Muscle of leg (tissue), 11 donors: ENCODE measurements around the gene ZNF146. TPM values are rescaled to one million over a fixed set of nuclear protein-coding genes. Genes with fewer than 3 reads are reported as not detected.

ENCODE experiments used
- DNase-seq: peaks from one replicate; pipeline ENCODE4 v3.0.0; 2013
- H3K27ac ChIP-seq: one replicate; pipeline ENCODE4 v1.5.1; 2013; ENCODE audit warnings: mild to moderate bottlenecking, low read length, control low read depth
- H3K27me3 ChIP-seq: one replicate; pipeline ENCODE4 v1.6.1; 2013; ENCODE audit warnings: low read length; ENCODE audit not compliant: control insufficient read depth, insufficient read depth
- H3K36me3 ChIP-seq: one replicate; pipeline ENCODE4 v1.6.1; 2013; ENCODE audit warnings: low read length; ENCODE audit not compliant: control insufficient read depth, insufficient read depth
- H3K4me1 ChIP-seq: one replicate; pipeline ENCODE4 v1.6.1; 2013; ENCODE audit warnings: low read length; ENCODE audit not compliant: control insufficient read depth, insufficient read depth
- H3K4me3 ChIP-seq: one replicate; pipeline ENCODE4 v1.5.1; 2013; ENCODE audit warnings: low read length, control low read depth
- H3K9me3 ChIP-seq: replicated peaks from 2 replicates; pipeline ENCODE4 v1.6.1; 2013; ENCODE audit warnings: low read depth, low read length; ENCODE audit not compliant: control insufficient read depth
- WGBS: methylation state at CpG from one replicate; pipeline ENCODE4 v1.1.5; 2013; ENCODE audit warnings: missing lambda C conversion rate; ENCODE audit not compliant: insufficient coverage; 5-methylcytosine and 5-hydroxymethylcytosine counted together
- polyA plus RNA-seq, 8 donors: library from polyadenylated mRNA; unstranded; fragments of 120-200 nt; gene quantifications; one replicate each; pipeline versions ENCODE4 v1.2.1 to v1.2.3, GENCODE V29; 2013; ENCODE audit warnings: inconsistent platforms in 1 of 8, low replicate concordance in 1 of 8; ENCODE audit not compliant: insufficient read length in 8 of 8, insufficient read depth in 1 of 8
- total RNA-seq: library from RNA; stranded (reverse); fragments of 120-200 nt; gene quantifications from one replicate; pipeline ENCODE4 v1.2.4, GENCODE V29; 2013

Gene ZNF146
- total and polyA plus RNA-seq, 9 donors: 49.7 to 82.3 (median 63.6) TPM

- Histone ChIP-seq H3K4me3 (no peak overlapping the region), H3K27ac (no peak overlapping the region), H3K9me3 (no peaks in the 10 kb centered on the region), H3K4me1 (no peaks in the 10 kb centered on the region), H3K36me3 (peaks cover 25% of the 10 kb centered on the region), H3K27me3 (no peaks in the 10 kb centered on the region)
- DNase-seq: no peak
- WGBS: 100% methylated on average over 1 of the region's 2 CpGs
Observed at GRCh38 chr19:36196249-36196648, 18.7 kb upstream of the ZNF146 start.

GRCh38 chr19:36198119-36198518, 16.8 kb upstream of the ZNF146 start:
- WGBS: 67% methylated on average over 1 of the region's 2 CpGs
- peaks cover 26% of the 10 kb centered on the region for H3K36me3 ChIP-seq

GRCh38 chr19:36201684-36202083, 13.2 kb upstream of the ZNF146 start:
- no peak overlapping the region for H3K27ac ChIP-seq
- 88% methylated on average over 6 of the region's 6 CpGs for WGBS
- H3K4me1 ChIP-seq: no peaks in the 10 kb centered on the region
- H3K9me3 ChIP-seq: no peaks in the 10 kb centered on the region
- peaks cover 14% of the 10 kb centered on the region for H3K36me3 ChIP-seq
- no peak for DNase-seq
- H3K27me3 ChIP-seq: no peaks in the 10 kb centered on the region
- H3K4me3 ChIP-seq: no peak overlapping the region

More at GRCh38 chr19:36198119-36198518, 16.8 kb upstream of the ZNF146 start:
- Histone ChIP-seq H3K9me3 (no peaks in the 10 kb centered on the region), H3K4me1 (no peaks in the 10 kb centered on the region), H3K27me3 (no peaks in the 10 kb centered on the region), H3K27ac (no peak overlapping the region), H3K4me3 (no peak overlapping the region)
- DNase-seq: no peak

- no peak overlapping the region for H3K4me3 ChIP-seq
- DNase-seq: no peak
- no peaks in the 10 kb centered on the region for H3K4me1 ChIP-seq
- no peaks in the 10 kb centered on the region for H3K27me3 ChIP-seq
- WGBS: 100% methylated on average over 2 of the region's 4 CpGs
- H3K36me3 ChIP-seq: peaks cover 19% of the 10 kb centered on the region
- no peaks in the 10 kb centered on the region for H3K9me3 ChIP-seq
- H3K27ac ChIP-seq: no peak overlapping the region
Observed at GRCh38 chr19:36203293-36203692, 11.6 kb upstream of the ZNF146 start.

- Histone ChIP-seq H3K27ac (no peak overlapping the region), H3K4me3 (no peak overlapping the region), H3K36me3 (peaks cover 8% of the 10 kb centered on the region), H3K9me3 (no peaks in the 10 kb centered on the region), H3K27me3 (no peaks in the 10 kb centered on the region), H3K4me1 (no peaks in the 10 kb centered on the region)
- WGBS: no CpG with 5 or more reads among the region's 3 CpGs
- DNase-seq: no peak
Observed at GRCh38 chr19:36207605-36208252, 7.2 kb upstream of the ZNF146 start.

GRCh38 chr19:36209372-36209771, 5.5 kb upstream of the ZNF146 start:
- H3K4me3 ChIP-seq: no peak overlapping the region
- no peaks in the 10 kb centered on the region for H3K27me3 ChIP-seq
- peaks cover 5% of the 10 kb centered on the region for H3K4me1 ChIP-seq
- no peak for DNase-seq
- no peaks in the 10 kb centered on the region for H3K9me3 ChIP-seq
- no peak overlapping the region for H3K27ac ChIP-seq
- peaks cover 7% of the 10 kb centered on the region for H3K36me3 ChIP-seq
- no CpG with 5 or more reads among the region's 7 CpGs for WGBS

GRCh38 chr19:36210497-36210896, 4.4 kb upstream of the ZNF146 start:
- H3K36me3 ChIP-seq: peaks cover 7% of the 10 kb centered on the region
- no peak overlapping the region for H3K4me3 ChIP-seq
- H3K27ac ChIP-seq: no peak overlapping the region
- peaks cover 5% of the 10 kb centered on the region for H3K4me1 ChIP-seq
- no peaks in the 10 kb centered on the region for H3K27me3 ChIP-seq
- no peak for DNase-seq
- 92% methylated on average over 4 of the region's 8 CpGs for WGBS
- H3K9me3 ChIP-seq: no peaks in the 10 kb centered on the region

- H3K27me3 ChIP-seq: no peaks in the 10 kb centered on the region
- H3K9me3 ChIP-seq: no peaks in the 10 kb centered on the region
- WGBS: 100% methylated on average over 2 of the region's 2 CpGs
- H3K36me3 ChIP-seq: no peaks in the 10 kb centered on the region
- H3K4me1 ChIP-seq: peaks cover 10% of the 10 kb centered on the region
- H3K27ac ChIP-seq: no peak overlapping the region
- DNase-seq: peak; percentile 11
- H3K4me3 ChIP-seq: no peak overlapping the region
Observed at GRCh38 chr19:36212895-36213294, 2.0 kb upstream of the ZNF146 start.

- H3K27me3 ChIP-seq: no peaks in the 10 kb centered on the region
- peak overlapping the region; percentile 96 for H3K4me3 ChIP-seq
- no peaks in the 10 kb centered on the region for H3K9me3 ChIP-seq
- 1% methylated on average over 14 of the region's 27 CpGs for WGBS
- peak overlapping the region; percentile 98 for H3K27ac ChIP-seq
- H3K36me3 ChIP-seq: peaks cover 3% of the 10 kb centered on the region
- peaks cover 10% of the 10 kb centered on the region for H3K4me1 ChIP-seq
- DNase-seq: peak; percentile 76
Observed at GRCh38 chr19:36215276-36216123, 594 bp downstream of the ZNF146 start.

- Histone ChIP-seq H3K36me3 (peaks cover 23% of the 10 kb centered on the region), H3K4me3 (no peak overlapping the region), H3K27ac (no peak overlapping the region), H3K4me1 (peaks cover 3% of the 10 kb centered on the region), H3K9me3 (no peaks in the 10 kb centered on the region), H3K27me3 (no peaks in the 10 kb centered on the region)
- DNase-seq: no peak
- no CpG with 5 or more reads among the region's 4 CpGs for WGBS
Observed at GRCh38 chr19:36221474-36221873, 6.6 kb downstream of the ZNF146 start.
